IPS-18a (cell line): ENCODE measurements around the gene EPN2.

Experiments
- H3K27ac ChIP-seq: one replicate; pipeline ENCODE4 v1.5.1; 2013; ENCODE audit warnings: low read length
- H3K27me3 ChIP-seq: one replicate; pipeline ENCODE4 v1.6.1; 2013; ENCODE audit warnings: mild to moderate bottlenecking, low read length; ENCODE audit not compliant: control insufficient read depth, insufficient read depth
- H3K36me3 ChIP-seq: one replicate; pipeline ENCODE4 v1.6.1; 2013; ENCODE audit warnings: low read depth, low read length; ENCODE audit not compliant: control insufficient read depth
- H3K4me1 ChIP-seq: one replicate; pipeline ENCODE4 v1.6.1; 2013; ENCODE audit warnings: low read depth, low read length; ENCODE audit not compliant: control insufficient read depth
- H3K4me3 ChIP-seq: one replicate; pipeline ENCODE4 v1.5.1; 2013; ENCODE audit warnings: low read length
- H3K9ac ChIP-seq: one replicate; pipeline ENCODE4 v1.6.1; 2013; ENCODE audit warnings: mild to moderate bottlenecking, low read length, moderate library complexity
- H3K9me3 ChIP-seq: one replicate; pipeline ENCODE4 v1.6.1; 2013; ENCODE audit warnings: low read depth, low read length; ENCODE audit not compliant: control insufficient read depth

The EPN2 gene

GRCh38 chr17:19317359-19318095, 80.4 kb downstream of the EPN2 start:
- Histone ChIP-seq H3K9me3 (no peaks in the 10 kb centered on the region), H3K9ac (no peak overlapping the region), H3K4me1 (peaks cover 20% of the 10 kb centered on the region), H3K36me3 (peaks cover 7% of the 10 kb centered on the region), H3K27me3 (no peaks in the 10 kb centered on the region), H3K4me3 (no peak overlapping the region), H3K27ac (peak overlapping the region; percentile 16)

- Histone ChIP-seq H3K9me3 (no peaks in the 10 kb centered on the region), H3K4me1 (peaks cover 20% of the 10 kb centered on the region), H3K4me3 (no peak overlapping the region), H3K27ac (no peak overlapping the region), H3K27me3 (no peaks in the 10 kb centered on the region), H3K9ac (no peak overlapping the region), H3K36me3 (peaks cover 6% of the 10 kb centered on the region)
Observed at GRCh38 chr17:19318611-19319010, 81.4 kb downstream of the EPN2 start.

GRCh38 chr17:19319771-19320505, 82.8 kb downstream of the EPN2 start:
- Histone ChIP-seq H3K9me3 (no peaks in the 10 kb centered on the region), H3K27me3 (no peaks in the 10 kb centered on the region), H3K4me1 (peaks cover 20% of the 10 kb centered on the region), H3K9ac (no peak overlapping the region), H3K4me3 (no peak overlapping the region), H3K36me3 (peaks cover 9% of the 10 kb centered on the region), H3K27ac (no peak overlapping the region)

- peaks cover 4% of the 10 kb centered on the region for H3K9me3 ChIP-seq
- H3K27ac ChIP-seq = no peak overlapping the region
- peaks cover 6% of the 10 kb centered on the region for H3K36me3 ChIP-seq
- no peaks in the 10 kb centered on the region for H3K27me3 ChIP-seq
- no peak overlapping the region for H3K4me3 ChIP-seq
- H3K4me1 ChIP-seq = peaks cover 20% of the 10 kb centered on the region
- no peak overlapping the region for H3K9ac ChIP-seq
Observed at GRCh38 chr17:19320876-19321275, 83.7 kb downstream of the EPN2 start.

GRCh38 chr17:19321481-19322128, 84.4 kb downstream of the EPN2 start:
- Histone ChIP-seq H3K4me3 (no peak overlapping the region), H3K9me3 (peaks cover 4% of the 10 kb centered on the region), H3K27ac (no peak overlapping the region), H3K36me3 (peaks cover 3% of the 10 kb centered on the region), H3K4me1 (peaks cover 14% of the 10 kb centered on the region), H3K9ac (no peak overlapping the region), H3K27me3 (no peaks in the 10 kb centered on the region)

- peaks cover 9% of the 10 kb centered on the region for H3K4me1 ChIP-seq
Observed at GRCh38 chr17:19322129-19322505, 85.0 kb downstream of the EPN2 start.

GRCh38 chr17:19322861-19323260, 85.7 kb downstream of the EPN2 start:
- Histone ChIP-seq H3K9ac (no peak overlapping the region), H3K9me3 (peaks cover 4% of the 10 kb centered on the region), H3K27ac (no peak overlapping the region), H3K27me3 (no peaks in the 10 kb centered on the region), H3K36me3 (peaks cover 3% of the 10 kb centered on the region), H3K4me1 (peaks cover 3% of the 10 kb centered on the region), H3K4me3 (no peak overlapping the region)

More at GRCh38 chr17:19322129-19322505, 85.0 kb downstream of the EPN2 start:
- no peak overlapping the region for H3K9ac ChIP-seq
- H3K36me3 ChIP-seq = peaks cover 3% of the 10 kb centered on the region
- H3K27ac ChIP-seq = no peak overlapping the region
- H3K4me3 ChIP-seq = no peak overlapping the region
- H3K27me3 ChIP-seq = no peaks in the 10 kb centered on the region
- H3K9me3 ChIP-seq = peaks cover 4% of the 10 kb centered on the region

- Histone ChIP-seq H3K4me1 (no peaks in the 10 kb centered on the region), H3K4me3 (no peak overlapping the region), H3K27me3 (no peaks in the 10 kb centered on the region), H3K27ac (no peak overlapping the region), H3K9ac (no peak overlapping the region), H3K36me3 (peaks cover 3% of the 10 kb centered on the region), H3K9me3 (peaks cover 4% of the 10 kb centered on the region)
Observed at GRCh38 chr17:19325542-19325941, 88.4 kb downstream of the EPN2 start.

GRCh38 chr17:19327031-19327783, 90.0 kb downstream of the EPN2 start:
- H3K36me3 ChIP-seq = peaks cover 3% of the 10 kb centered on the region
- no peaks in the 10 kb centered on the region for H3K4me1 ChIP-seq
- H3K27ac ChIP-seq = no peak overlapping the region
- H3K27me3 ChIP-seq = no peaks in the 10 kb centered on the region
- peaks cover 4% of the 10 kb centered on the region for H3K9me3 ChIP-seq
- H3K9ac ChIP-seq = no peak overlapping the region
- H3K4me3 ChIP-seq = no peak overlapping the region

GRCh38 chr17:19328441-19329061, 91.4 kb downstream of the EPN2 start:
- peaks cover 3% of the 10 kb centered on the region for H3K36me3 ChIP-seq
- no peaks in the 10 kb centered on the region for H3K4me1 ChIP-seq
- H3K27me3 ChIP-seq = no peaks in the 10 kb centered on the region
- H3K9me3 ChIP-seq = peaks cover 4% of the 10 kb centered on the region
- no peak overlapping the region for H3K4me3 ChIP-seq
- H3K9ac ChIP-seq = no peak overlapping the region
- H3K27ac ChIP-seq = no peak overlapping the region

- Histone ChIP-seq H3K4me1 (no peaks in the 10 kb centered on the region), H3K27me3 (no peaks in the 10 kb centered on the region), H3K4me3 (no peak overlapping the region), H3K9ac (no peak overlapping the region), H3K27ac (no peak overlapping the region), H3K36me3 (no peaks in the 10 kb centered on the region), H3K9me3 (peaks cover 4% of the 10 kb centered on the region)
Observed at GRCh38 chr17:19329136-19329535, 92.0 kb downstream of the EPN2 start.
